NCI-H1930 (cell line): ENCODE measurements around the gene EXOC4.
"Not testable (repeated sequence)": the region's sequence is repeated elsewhere in the genome, so short reads cannot be mapped to it uniquely, and the experiment has no call there.

Source experiments
- DNase-seq, 2 experiments: peaks; one replicate each; lab custom pipeline; 2025; lab: John Stamatoyannopoulos, UW

Gene EXOC4

GRCh38 chr7:134077560-134077959, 824.7 kb downstream of the EXOC4 start:
- DNase-seq: not testable (repeated sequence)

- no peak for DNase-seq
Observed at GRCh38 chr7:134078991-134079390, 826.1 kb downstream of the EXOC4 start.

GRCh38 chr7:134081695-134082094, 828.8 kb downstream of the EXOC4 start:
- no peak for DNase-seq

GRCh38 chr7:134083766-134084487, 831.0 kb downstream of the EXOC4 start:
- DNase-seq: no peak

GRCh38 chr7:134084488-134085144, 831.7 kb downstream of the EXOC4 start:
- no peak for DNase-seq

GRCh38 chr7:134085311-134085710, 832.4 kb downstream of the EXOC4 start:
- DNase-seq: no peak

- no peak for DNase-seq
Observed at GRCh38 chr7:134086998-134087735, 834.3 kb downstream of the EXOC4 start.

- no peak for DNase-seq
Observed at GRCh38 chr7:134088199-134088598, 835.3 kb downstream of the EXOC4 start.

GRCh38 chr7:134089446-134089845, 836.6 kb downstream of the EXOC4 start:
- no peak for DNase-seq

- no peak for DNase-seq
Observed at GRCh38 chr7:134098072-134098471, 845.2 kb downstream of the EXOC4 start.

- no peak for DNase-seq
Observed at GRCh38 chr7:134101716-134102115, 848.8 kb downstream of the EXOC4 start.

- DNase-seq: no peak
Observed at GRCh38 chr7:134104166-134104565, 851.3 kb downstream of the EXOC4 start.

- no peak for DNase-seq
Observed at GRCh38 chr7:134105841-134106240, 853.0 kb downstream of the EXOC4 start.

GRCh38 chr7:134108802-134109201, 855.9 kb downstream of the EXOC4 start:
- DNase-seq: no peak

- DNase-seq: no peak
Observed at GRCh38 chr7:134113655-134114054, 860.8 kb downstream of the EXOC4 start.

- no peak for DNase-seq
Observed at GRCh38 chr7:134114992-134115391, 862.1 kb downstream of the EXOC4 start.
